Keratinocyte (primary cell): ENCODE results near the gene GRIN3B.

Source experiments
- EZH2 ChIP-seq: IDR thresholded peaks from one replicate; pipeline ENCODE4 v1.6.1; 2012; ENCODE audit warnings: inconsistent platforms, mild to moderate bottlenecking, low read length, moderate library complexity
- TF ChIP-seq, protein P1 (sequence below), 3 experiments: IDR thresholded peaks in 1 of 3; conservative IDR thresholded peaks in 1 of 3; optimal IDR thresholded peaks in 1 of 3; 2 replicates in 2 of 3; 3 replicates in 1 of 3; pipeline versions ENCODE3 to v1.5.1; 2011; ENCODE audit warnings: low read length in 3 of 3, mild to moderate bottlenecking in 3 of 3, moderate library complexity in 2 of 3, control low read depth in 1 of 3, inconsistent platforms in 1 of 3; ENCODE audit not compliant: insufficient read depth in 2 of 3; ENCODE audit errors: extremely low read depth in 1 of 3

DNA sequence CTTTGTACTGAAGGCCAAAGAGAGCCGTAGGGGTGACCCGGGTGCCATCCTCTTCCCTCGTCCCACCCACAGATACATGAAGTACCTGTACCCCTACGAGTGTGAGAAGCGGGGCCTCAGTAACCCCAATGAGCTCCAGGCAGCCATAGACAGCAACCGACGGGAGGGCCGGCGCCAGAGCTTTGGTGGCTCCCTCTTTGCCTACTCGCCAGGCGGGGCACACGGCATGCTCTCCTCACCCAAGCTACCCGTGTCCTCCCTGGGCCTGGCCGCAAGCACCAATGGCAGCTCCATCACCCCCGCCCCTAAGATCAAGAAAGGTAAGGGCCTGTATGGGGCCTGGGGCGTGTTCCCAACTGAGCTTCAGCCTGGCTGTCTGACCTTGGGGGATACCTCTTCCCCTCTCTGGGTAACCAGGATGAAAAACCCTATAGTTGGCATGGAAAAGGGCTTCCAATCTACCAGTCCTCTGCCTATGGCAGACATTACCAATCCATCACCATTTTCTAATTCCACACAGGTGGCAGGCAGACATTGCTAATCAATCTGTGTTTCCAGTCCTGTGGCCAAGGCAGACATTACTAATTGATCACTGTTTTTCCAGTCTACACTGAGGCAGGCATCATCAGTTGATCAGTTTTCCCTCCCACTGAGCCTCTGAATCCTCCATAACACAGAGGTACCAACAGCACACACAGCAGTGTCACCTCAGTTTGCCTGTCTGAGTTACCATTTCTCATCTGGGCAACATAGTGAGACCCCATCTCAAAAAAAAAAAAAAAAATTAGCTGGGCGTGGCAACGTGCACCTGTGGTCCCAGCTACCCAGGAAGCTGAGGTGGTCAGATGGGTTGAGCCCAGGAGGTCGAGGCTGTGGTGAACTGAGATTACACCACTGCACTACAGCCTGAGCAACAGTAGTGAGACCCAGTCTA lies 35.2 kb upstream of the GRIN3B start:
- TF ChIP-seq, protein P1, sequence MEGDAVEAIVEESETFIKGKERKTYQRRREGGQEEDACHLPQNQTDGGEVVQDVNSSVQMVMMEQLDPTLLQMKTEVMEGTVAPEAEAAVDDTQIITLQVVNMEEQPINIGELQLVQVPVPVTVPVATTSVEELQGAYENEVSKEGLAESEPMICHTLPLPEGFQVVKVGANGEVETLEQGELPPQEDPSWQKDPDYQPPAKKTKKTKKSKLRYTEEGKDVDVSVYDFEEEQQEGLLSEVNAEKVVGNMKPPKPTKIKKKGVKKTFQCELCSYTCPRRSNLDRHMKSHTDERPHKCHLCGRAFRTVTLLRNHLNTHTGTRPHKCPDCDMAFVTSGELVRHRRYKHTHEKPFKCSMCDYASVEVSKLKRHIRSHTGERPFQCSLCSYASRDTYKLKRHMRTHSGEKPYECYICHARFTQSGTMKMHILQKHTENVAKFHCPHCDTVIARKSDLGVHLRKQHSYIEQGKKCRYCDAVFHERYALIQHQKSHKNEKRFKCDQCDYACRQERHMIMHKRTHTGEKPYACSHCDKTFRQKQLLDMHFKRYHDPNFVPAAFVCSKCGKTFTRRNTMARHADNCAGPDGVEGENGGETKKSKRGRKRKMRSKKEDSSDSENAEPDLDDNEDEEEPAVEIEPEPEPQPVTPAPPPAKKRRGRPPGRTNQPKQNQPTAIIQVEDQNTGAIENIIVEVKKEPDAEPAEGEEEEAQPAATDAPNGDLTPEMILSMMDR (optimal IDR thresholded peaks at IDR 0.05 in 1 of 3, IDR thresholded peaks at IDR 0.05 in 1 of 3, conservative IDR thresholded peaks at IDR 0.05 in 1 of 3; ENCODE audit: extremely low read depth in 1 of 3, insufficient read depth in 2 of 3, low read length in 3 of 3) = no peak
- no peak for TF ChIP-seq EZH2
